ENCODE measurements around the gene SLC7A1.

- TF ChIP-seq, protein P1, sequence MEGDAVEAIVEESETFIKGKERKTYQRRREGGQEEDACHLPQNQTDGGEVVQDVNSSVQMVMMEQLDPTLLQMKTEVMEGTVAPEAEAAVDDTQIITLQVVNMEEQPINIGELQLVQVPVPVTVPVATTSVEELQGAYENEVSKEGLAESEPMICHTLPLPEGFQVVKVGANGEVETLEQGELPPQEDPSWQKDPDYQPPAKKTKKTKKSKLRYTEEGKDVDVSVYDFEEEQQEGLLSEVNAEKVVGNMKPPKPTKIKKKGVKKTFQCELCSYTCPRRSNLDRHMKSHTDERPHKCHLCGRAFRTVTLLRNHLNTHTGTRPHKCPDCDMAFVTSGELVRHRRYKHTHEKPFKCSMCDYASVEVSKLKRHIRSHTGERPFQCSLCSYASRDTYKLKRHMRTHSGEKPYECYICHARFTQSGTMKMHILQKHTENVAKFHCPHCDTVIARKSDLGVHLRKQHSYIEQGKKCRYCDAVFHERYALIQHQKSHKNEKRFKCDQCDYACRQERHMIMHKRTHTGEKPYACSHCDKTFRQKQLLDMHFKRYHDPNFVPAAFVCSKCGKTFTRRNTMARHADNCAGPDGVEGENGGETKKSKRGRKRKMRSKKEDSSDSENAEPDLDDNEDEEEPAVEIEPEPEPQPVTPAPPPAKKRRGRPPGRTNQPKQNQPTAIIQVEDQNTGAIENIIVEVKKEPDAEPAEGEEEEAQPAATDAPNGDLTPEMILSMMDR (IDR thresholded peaks at IDR 0.05; ENCODE audit: control extremely low read depth in 1 of 3, insufficient read depth in 1 of 3, low read depth in 1 of 3, low read length in 3 of 3), result no peak
- no peak for TF ChIP-seq YY1 (IDR thresholded peaks at IDR 0.05; ENCODE audit: low read depth, low read length)
- TF ChIP-seq POLR2A (IDR thresholded peaks at IDR 0.05; ENCODE audit: control extremely low read depth in 1 of 2, low read depth in 2 of 2, low read length in 2 of 2), result no peak
- TF ChIP-seq TAF7 (optimal IDR thresholded peaks at IDR 0.05; ENCODE audit: borderline replicate concordance, low read depth, low read length), result no peak
- TF ChIP-seq ASH2L (IDR thresholded peaks at IDR 0.05; ENCODE audit: low read length), result no peak
- TF ChIP-seq, protein P2, sequence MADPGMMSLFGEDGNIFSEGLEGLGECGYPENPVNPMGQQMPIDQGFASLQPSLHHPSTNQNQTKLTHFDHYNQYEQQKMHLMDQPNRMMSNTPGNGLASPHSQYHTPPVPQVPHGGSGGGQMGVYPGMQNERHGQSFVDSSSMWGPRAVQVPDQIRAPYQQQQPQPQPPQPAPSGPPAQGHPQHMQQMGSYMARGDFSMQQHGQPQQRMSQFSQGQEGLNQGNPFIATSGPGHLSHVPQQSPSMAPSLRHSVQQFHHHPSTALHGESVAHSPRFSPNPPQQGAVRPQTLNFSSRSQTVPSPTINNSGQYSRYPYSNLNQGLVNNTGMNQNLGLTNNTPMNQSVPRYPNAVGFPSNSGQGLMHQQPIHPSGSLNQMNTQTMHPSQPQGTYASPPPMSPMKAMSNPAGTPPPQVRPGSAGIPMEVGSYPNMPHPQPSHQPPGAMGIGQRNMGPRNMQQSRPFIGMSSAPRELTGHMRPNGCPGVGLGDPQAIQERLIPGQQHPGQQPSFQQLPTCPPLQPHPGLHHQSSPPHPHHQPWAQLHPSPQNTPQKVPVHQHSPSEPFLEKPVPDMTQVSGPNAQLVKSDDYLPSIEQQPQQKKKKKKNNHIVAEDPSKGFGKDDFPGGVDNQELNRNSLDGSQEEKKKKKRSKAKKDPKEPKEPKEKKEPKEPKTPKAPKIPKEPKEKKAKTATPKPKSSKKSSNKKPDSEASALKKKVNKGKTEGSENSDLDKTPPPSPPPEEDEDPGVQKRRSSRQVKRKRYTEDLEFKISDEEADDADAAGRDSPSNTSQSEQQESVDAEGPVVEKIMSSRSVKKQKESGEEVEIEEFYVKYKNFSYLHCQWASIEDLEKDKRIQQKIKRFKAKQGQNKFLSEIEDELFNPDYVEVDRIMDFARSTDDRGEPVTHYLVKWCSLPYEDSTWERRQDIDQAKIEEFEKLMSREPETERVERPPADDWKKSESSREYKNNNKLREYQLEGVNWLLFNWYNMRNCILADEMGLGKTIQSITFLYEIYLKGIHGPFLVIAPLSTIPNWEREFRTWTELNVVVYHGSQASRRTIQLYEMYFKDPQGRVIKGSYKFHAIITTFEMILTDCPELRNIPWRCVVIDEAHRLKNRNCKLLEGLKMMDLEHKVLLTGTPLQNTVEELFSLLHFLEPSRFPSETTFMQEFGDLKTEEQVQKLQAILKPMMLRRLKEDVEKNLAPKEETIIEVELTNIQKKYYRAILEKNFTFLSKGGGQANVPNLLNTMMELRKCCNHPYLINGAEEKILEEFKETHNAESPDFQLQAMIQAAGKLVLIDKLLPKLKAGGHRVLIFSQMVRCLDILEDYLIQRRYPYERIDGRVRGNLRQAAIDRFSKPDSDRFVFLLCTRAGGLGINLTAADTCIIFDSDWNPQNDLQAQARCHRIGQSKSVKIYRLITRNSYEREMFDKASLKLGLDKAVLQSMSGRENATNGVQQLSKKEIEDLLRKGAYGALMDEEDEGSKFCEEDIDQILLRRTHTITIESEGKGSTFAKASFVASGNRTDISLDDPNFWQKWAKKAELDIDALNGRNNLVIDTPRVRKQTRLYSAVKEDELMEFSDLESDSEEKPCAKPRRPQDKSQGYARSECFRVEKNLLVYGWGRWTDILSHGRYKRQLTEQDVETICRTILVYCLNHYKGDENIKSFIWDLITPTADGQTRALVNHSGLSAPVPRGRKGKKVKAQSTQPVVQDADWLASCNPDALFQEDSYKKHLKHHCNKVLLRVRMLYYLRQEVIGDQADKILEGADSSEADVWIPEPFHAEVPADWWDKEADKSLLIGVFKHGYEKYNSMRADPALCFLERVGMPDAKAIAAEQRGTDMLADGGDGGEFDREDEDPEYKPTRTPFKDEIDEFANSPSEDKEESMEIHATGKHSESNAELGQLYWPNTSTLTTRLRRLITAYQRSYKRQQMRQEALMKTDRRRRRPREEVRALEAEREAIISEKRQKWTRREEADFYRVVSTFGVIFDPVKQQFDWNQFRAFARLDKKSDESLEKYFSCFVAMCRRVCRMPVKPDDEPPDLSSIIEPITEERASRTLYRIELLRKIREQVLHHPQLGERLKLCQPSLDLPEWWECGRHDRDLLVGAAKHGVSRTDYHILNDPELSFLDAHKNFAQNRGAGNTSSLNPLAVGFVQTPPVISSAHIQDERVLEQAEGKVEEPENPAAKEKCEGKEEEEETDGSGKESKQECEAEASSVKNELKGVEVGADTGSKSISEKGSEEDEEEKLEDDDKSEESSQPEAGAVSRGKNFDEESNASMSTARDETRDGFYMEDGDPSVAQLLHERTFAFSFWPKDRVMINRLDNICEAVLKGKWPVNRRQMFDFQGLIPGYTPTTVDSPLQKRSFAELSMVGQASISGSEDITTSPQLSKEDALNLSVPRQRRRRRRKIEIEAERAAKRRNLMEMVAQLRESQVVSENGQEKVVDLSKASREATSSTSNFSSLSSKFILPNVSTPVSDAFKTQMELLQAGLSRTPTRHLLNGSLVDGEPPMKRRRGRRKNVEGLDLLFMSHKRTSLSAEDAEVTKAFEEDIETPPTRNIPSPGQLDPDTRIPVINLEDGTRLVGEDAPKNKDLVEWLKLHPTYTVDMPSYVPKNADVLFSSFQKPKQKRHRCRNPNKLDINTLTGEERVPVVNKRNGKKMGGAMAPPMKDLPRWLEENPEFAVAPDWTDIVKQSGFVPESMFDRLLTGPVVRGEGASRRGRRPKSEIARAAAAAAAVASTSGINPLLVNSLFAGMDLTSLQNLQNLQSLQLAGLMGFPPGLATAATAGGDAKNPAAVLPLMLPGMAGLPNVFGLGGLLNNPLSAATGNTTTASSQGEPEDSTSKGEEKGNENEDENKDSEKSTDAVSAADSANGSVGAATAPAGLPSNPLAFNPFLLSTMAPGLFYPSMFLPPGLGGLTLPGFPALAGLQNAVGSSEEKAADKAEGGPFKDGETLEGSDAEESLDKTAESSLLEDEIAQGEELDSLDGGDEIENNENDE (IDR thresholded peaks at IDR 0.05; ENCODE audit: insufficient replicate concordance, low read length), result no peak
- no peak for TF ChIP-seq BCL11A (IDR thresholded peaks at IDR 0.05; ENCODE audit: low read depth in 2 of 2, low read length in 2 of 2)
- TF ChIP-seq TEAD4 (IDR thresholded peaks at IDR 0.05; ENCODE audit: low read depth, low read length), result no peak
- no peak for TF ChIP-seq CHD1 (IDR thresholded peaks at IDR 0.05; ENCODE audit: low read depth, low read length)
- no peak for TF ChIP-seq PHF8 (conservative IDR thresholded peaks at IDR 0.05; ENCODE audit: low read depth, low read length)
- TF ChIP-seq EZH2 (IDR thresholded peaks at IDR 0.05; ENCODE audit: low read depth, low read length, severe bottlenecking), result no peak
- no peak for TF ChIP-seq GTF2F1 (IDR thresholded peaks at IDR 0.05; ENCODE audit: borderline replicate concordance, low read depth, low read length)
- no peak for TF ChIP-seq TBP (IDR thresholded peaks at IDR 0.05; ENCODE audit: low read depth, low read length)
These were observed 111.9 kb downstream of the SLC7A1 start for GRCh38 chr13:29483623-29484022.

Data from H1 (cell line).